ENCODE results near the gene TANGO2. TPM values are rescaled to one million over a fixed set of nuclear protein-coding genes. Genes with fewer than 3 reads are reported as not detected.

Gene TANGO2
- total and polyA plus RNA-seq, 10 donors, result 18.7 to 72.2 (median 55.1) TPM

- H3K4me3 ChIP-seq, result no peak overlapping the region
- TF ChIP-seq POLR2A (IDR thresholded peaks at IDR 0.05) (no peak), POLR2AphosphoS5 (IDR thresholded peaks at IDR 0.05) (peak in 1 of 3 donors; percentile 41)
- TF ChIP-seq, protein P1, sequence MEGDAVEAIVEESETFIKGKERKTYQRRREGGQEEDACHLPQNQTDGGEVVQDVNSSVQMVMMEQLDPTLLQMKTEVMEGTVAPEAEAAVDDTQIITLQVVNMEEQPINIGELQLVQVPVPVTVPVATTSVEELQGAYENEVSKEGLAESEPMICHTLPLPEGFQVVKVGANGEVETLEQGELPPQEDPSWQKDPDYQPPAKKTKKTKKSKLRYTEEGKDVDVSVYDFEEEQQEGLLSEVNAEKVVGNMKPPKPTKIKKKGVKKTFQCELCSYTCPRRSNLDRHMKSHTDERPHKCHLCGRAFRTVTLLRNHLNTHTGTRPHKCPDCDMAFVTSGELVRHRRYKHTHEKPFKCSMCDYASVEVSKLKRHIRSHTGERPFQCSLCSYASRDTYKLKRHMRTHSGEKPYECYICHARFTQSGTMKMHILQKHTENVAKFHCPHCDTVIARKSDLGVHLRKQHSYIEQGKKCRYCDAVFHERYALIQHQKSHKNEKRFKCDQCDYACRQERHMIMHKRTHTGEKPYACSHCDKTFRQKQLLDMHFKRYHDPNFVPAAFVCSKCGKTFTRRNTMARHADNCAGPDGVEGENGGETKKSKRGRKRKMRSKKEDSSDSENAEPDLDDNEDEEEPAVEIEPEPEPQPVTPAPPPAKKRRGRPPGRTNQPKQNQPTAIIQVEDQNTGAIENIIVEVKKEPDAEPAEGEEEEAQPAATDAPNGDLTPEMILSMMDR (IDR thresholded peaks at IDR 0.05 in 8 of 11, conservative IDR thresholded peaks at IDR 0.05 in 3 of 11), result no peak
- 93 to 99% (median 96%) methylated on average over 5 to 7 of the region's 7 CpGs for WGBS, 5 donors
- no peak overlapping the region for H3K27ac ChIP-seq
- DNase-seq, result peak; percentile 49
- H3K9me3 ChIP-seq, result no peaks in the 10 kb centered on the region
- peaks cover 6 to 17% (median 14%) of the 10 kb centered on the region in 6 donors for H3K4me1 ChIP-seq
- intact Hi-C loops (cut with DNase I; ENCODE audit: low total_unique reads), result no loop called here
- peaks cover 5 to 100% (median 85%) of the 10 kb centered on the region in 6 donors for H3K36me3 ChIP-seq
- no peaks in the 10 kb centered on the region for H3K27me3 ChIP-seq (replicated peaks in 1 of 7)
Measured at GRCh38 chr22:20107471-20107901, 86.6 kb downstream of the TANGO2 start.

GRCh38 chr22:20107951-20108756, 87.2 kb downstream of the TANGO2 start:
- H3K4me1 ChIP-seq, result peaks cover 6 to 24% (median 20%) of the 10 kb centered on the region in 6 donors
- H3K27ac ChIP-seq, result no peak overlapping the region
- peaks cover 5 to 100% (median 89%) of the 10 kb centered on the region in 6 donors for H3K36me3 ChIP-seq
- TF ChIP-seq POLR2A (IDR thresholded peaks at IDR 0.05) (no peak), POLR2AphosphoS5 (IDR thresholded peaks at IDR 0.05) (peak; percentile 19 to 38 (median 22))
- TF ChIP-seq, protein P1 (IDR thresholded peaks at IDR 0.05 in 8 of 11, conservative IDR thresholded peaks at IDR 0.05 in 3 of 11), result no peak
- no peak overlapping the region for H3K4me3 ChIP-seq
- peak; percentile 73 for DNase-seq
- WGBS, 5 donors, result 87 to 90% (median 88%) methylated on average over 13 of the region's 13 CpGs
- no peaks in the 10 kb centered on the region for H3K27me3 ChIP-seq (replicated peaks in 1 of 7)
- intact Hi-C loops (cut with DNase I; ENCODE audit: low total_unique reads), result no loop called here
- H3K9me3 ChIP-seq, result no peaks in the 10 kb centered on the region

DNA sequence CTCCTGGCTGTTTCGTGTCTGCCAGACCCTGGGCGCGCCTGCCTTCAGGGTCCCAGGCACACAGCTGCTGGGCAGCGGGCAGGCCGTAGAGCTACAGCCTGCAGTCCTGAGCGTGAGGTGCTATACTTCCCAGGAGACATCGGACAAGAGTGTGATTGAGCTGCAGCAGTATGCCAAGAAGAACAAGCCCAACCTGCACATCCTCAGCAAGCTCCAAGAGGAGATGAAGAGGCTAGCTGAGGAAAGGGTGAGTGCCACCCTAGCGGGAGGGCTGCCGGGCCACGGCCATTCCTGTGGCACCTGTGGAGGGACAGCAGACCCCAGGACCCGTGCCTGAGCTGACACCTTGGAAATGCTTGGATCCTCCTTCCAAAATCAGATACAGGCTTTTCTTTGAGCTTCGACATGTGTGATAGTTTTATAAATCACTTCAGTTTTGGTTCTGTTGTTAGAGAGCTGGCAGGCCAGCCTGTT, 87.9 kb downstream of the TANGO2 start:
- peak; percentile 64 for DNase-seq
- Histone ChIP-seq H3K27ac (no peak overlapping the region), H3K36me3 (peaks cover 5 to 100% (median 94%) of the 10 kb centered on the region in 6 donors), H3K27me3 (replicated peaks in 1 of 7) (no peaks in the 10 kb centered on the region), H3K4me3 (no peak overlapping the region), H3K4me1 (peaks cover 6 to 30% (median 27%) of the 10 kb centered on the region in 6 donors), H3K9me3 (no peaks in the 10 kb centered on the region)
- intact Hi-C loops (cut with DNase I; ENCODE audit: low total_unique reads), result no loop called here
- TF ChIP-seq POLR2A (IDR thresholded peaks at IDR 0.05) (no peak), POLR2AphosphoS5 (IDR thresholded peaks at IDR 0.05) (peak in 1 of 3 donors; percentile 72)
- TF ChIP-seq, protein P1 (IDR thresholded peaks at IDR 0.05 in 8 of 11, conservative IDR thresholded peaks at IDR 0.05 in 3 of 11), result no peak
- WGBS, 5 donors, result 82 to 95% (median 88%) methylated on average over 11 to 12 of the region's 12 CpGs
